NCI-H2107 treated with DMSO at 0.1 percent for 48 hours (cell line): ENCODE results near the gene PLPP1.
"Not testable (repeated sequence)": the region's sequence is repeated elsewhere in the genome, so short reads cannot be mapped to it uniquely, and the experiment has no call there.

ENCODE experiments used
- DNase-seq: peaks from one replicate; lab custom pipeline; 2025; ENCODE audit not compliant: unreplicated experiment; lab: John Stamatoyannopoulos, UW

The PLPP1 gene

DNA sequence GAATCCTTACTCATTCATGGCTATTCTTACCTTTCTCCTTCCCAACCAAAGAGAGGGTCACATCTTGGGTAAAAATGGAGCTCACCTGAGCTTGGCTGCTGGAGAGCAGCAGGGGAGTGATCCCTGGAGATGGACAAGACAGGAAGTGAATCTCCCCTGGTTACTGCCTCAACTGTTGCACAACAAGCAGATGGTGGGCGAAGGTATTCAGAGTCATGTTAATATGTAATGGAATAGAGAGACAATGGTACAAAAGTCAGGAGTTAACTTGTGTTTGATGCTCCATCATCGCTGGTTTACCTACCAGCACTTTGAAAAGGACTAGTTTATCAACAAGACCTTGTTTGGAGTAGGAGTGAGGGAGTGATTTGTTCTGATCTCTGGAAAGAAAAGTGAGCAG is 13.0 kb upstream of the PLPP1 start:
- DNase-seq: no peak

DNA sequence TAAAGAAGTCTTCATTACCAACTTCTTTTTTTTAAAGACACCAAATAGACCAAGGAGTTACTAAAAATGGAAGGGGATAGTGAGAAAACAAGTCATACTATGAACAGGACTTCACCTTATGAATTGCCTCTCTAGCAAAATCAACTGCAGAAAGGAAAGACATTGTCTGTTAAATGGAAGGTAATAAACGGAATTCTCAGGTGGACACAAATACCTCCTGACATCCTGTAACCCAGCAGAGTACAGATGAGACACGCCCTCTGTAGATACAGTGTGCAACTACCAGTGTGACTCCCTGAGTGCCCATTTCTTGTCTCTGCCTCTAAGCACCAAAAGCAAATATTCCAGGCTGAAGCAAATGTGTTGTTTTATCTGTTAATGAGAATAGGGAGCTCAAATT is 12.2 kb upstream of the PLPP1 start:
- no peak for DNase-seq

DNA sequence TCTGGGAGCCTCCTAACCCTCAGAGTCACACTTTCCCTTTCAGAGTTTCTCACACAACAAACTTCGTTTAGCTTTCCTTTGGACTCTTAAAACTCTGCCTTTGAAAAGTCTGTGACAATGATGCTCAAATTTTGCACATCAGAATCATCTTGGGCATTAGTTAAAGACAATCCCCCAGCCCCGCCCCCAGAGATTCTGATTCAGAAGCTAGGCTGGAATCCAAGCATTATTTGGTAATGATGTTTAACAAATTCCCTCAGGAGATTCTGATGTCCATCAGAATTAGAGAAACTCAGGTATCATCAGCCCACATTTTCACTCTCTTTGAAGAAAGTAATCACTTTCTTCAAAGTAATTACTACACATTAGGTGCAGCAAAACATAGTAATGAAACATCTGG is 9.6 kb upstream of the PLPP1 start:
- DNase-seq: no peak

DNA sequence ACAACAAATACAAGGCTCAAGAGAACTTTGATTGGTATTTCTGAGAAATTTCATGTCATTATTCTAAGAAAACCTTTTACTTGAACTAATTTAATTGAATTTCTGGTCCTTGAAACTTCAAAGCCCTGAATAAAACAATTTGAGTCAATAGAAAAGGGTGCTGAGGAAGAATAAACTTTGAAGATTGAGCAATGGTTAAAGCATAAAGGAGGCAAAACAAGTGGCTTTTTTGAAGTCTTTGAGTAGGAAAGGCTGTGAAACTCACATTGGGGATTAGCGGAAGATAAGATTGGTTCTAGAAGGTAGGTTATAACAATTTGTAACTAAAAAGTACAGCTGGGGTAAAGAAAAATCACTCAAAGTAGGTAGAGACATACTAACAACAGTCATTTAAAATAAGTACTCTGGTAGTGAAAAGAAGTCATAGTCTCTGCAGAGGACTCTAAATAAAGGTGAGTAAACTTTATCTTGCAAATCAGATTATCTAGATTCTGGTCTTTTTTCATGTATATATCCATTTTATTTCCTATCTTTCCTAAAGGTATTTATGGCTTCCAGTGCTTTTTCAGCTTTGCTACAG is 6.4 kb upstream of the PLPP1 start:
- no peak for DNase-seq

DNA sequence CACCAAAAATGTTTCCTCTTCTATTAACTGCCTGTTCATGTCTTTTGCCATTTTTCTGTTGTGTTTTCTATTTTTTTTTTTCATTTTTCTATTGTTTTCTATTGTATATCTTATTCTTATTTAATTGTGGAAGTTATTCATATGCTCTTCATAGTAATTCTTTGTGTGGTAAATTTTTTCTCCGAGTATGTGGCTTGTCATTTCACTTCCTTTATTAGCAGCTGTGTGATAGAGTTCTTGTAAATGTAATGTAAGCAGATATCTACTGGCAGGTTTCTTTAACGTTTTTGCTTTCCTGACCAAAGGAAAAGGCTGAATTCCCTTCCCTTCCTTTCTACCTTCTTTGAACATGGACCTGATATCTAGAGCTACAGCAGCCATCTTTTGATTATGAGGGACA is 5.8 kb upstream of the PLPP1 start:
- no peak for DNase-seq

DNA sequence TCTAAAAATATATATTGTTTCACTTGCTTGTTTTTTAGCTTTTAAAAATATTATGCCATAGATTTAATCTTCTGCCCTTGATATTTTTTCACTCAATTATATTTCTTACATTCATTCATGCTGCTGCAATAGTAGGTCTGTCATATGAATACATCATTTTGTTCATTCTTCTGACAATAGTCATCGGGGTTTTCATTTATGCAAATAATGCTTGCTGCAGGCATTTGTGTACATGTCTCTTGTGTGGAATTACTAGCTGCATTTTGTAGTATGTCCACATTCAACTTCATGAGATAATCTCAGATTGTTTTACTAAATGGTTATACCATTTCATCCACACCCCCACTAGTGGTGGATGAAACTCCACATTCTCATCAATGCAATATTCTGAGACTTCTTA is 5.3 kb upstream of the PLPP1 start:
- no peak for DNase-seq

DNA sequence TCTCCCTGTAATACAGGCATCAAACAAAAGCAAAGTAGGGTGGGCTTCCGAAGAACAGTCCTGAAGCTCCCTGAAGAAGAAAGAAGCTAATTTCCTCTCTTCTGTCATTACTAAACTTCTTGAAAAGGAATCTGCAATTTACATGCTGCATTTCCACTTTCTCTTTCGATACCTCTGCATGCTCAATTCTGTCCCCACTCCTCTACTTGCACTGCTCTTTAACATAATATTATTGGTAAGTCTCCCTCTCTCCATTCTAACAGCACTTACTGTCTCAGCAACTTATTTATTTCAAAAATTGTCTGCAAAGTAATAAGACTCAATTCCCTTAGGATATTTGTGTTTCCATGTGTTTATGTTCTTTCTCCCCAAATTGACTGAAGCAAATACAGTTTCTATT is 3.9 kb upstream of the PLPP1 start:
- no peak for DNase-seq

DNA sequence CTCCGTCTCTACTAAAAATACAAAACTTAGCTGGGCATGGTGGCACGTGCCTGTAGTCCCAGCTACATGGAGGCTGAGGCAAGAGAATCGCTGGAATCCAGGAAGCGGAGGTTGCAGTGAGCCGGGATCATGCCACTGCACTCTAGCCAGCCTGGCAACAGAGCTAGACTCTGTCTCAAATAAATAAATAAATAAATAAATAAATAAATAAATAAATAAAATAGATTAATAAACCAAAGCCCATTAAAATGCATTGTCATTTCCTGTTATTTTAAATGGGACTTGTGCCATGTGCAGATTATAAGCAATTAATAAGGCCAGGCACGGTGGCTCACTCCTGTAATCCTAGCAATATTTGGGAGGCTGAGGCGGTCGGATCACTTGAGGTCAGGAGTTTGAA is 2.6 kb upstream of the PLPP1 start:
- DNase-seq: not testable (repeated sequence)

DNA sequence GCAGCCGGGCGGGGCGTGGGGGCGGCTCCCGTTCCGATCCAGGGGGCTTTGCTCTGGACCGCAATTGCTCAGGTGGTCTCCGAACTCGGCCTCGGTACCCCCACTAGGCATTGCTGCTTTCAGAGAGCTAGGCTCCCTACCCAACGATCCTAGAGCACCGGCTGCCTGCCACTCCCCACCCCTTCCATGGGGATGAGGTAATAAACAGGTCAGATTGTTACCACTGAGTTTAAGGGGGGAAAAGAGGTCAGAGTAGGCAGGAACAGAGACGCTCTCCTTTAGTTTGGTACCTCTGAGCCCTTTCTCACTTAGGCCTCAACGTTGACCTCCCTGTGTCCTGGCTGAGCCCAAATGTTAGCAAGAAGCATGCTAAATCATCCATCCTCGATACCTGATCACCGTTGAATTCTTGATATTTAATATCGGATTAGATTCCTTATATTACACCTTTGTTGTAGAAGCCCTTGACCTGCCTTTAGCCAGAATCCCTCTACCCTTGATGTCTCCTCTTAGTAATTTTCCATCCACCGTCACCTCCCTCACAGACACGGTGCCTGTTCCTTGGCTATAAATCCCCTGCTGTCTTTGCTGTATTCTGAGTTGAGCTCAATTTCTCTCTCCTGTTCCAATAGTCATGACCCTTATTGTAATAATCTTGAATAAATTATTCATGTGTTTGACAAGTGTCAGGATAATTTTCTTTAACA is 588 bp upstream of the PLPP1 start:
- DNase-seq: no peak

DNA sequence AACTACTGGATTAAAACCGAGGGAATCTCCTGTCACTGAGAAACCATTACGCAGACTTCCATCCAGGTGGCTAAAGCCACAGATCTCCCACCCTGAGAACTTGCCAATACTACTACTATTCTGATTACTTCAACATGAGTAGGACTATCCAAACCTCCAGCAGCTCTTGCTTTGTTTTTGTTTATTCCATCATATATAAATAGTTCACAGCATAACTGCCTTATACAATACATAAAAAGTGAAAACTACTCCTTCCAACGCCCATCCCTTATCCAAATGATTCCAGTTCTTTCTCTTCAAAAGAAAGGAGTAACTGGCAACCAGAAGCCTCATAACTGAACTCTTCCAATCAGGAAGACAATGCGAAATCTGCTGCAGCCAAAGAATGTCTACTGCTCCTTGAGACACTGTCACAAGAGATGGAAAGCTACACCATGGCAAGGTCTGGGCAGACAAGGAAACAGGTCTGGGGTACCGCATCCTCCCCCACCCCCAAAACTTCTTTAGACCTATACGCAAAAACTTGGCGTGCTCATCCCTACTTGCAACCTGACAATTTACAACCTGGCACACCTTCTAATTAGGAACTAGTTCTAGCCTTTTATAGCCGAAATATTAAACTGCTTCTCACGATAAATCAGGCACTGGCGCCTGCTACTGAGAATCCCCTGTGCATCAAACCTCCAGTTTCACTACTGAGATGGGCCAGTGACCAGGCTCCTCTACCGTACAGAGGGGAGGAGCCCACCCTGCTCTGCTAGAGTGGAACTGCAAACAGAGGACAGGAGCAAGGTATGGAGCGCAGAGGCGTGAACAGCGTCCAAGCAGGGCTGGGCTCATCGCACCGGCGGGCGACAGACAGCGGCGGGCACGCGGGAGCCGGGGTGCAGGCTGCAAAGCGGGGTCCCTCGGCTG is 986 bp downstream of the PLPP1 start:
- no peak for DNase-seq

DNA sequence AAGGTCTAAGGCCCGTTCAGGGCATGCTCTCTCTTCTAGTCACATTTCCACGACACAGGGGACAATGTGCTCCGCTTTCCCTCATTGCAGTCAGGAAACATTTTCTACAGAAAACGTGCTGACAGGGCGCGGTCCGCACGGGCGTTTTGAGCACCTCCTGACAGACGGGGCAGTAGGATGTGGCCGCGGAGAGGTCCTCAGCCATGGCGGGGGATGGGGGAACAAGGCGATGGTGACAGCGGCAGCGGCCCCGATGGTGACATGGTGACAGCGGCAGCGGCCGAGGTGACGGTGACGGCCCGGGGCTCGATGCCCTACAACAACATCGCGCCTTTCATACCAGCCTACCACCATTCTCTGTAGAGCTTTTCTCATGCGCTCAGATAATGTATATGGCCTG is 4.1 kb downstream of the PLPP1 start:
- no peak for DNase-seq

DNA sequence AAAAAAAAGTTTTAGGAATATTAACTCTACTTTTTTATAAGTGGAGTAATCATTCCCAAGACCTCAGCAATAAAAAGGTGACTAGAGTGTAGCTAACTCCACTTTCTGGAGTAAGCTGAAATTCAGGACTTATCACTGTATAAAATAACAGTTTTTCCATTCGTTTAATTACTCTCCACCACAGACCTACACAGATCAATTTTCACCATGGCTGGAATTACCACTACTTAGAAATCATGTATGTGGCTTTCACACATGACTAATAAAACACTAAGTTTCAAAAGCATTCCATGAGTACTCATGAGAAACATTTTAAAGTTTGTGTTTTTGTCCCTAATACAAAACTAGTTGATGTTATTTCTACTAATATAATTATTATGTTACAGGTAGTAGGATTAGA is 9.9 kb downstream of the PLPP1 start:
- no peak for DNase-seq

DNA sequence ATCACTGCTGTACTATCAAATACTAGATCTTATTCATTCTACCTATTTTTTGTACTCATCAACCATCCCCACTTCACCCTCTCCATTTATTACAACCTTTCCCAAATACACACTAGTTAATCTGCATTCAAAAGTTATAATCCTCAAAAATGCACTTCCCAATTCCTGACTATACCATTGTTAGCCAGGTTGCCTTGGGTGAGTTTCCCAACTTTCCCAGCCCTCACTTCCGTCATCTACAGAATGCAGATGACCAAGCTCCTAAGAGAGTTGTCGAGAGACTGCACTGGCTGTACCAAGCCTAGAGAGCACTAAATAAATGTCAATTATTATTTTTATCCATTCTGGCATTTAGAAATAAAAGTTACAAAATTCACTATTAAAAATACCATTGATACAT is 11.5 kb downstream of the PLPP1 start:
- DNase-seq: no peak

DNA sequence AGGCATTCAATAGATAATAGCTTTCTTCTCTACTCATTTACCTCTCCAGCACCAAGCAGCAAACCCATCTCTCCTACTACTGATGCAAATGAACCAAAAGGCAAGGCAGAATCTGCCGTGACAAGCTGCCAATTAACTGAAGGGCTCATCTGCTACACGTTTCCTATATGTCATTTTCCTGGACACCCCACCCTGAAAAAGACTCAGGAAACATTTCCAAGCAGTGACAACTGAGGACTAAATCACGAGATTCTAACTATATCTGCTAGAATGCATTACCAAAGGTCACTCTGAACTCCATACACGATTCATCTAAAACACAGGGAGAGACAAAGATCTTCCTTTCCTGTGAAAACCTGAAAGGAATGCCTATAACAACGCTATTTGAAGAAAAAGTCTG is 12.9 kb downstream of the PLPP1 start:
- no peak for DNase-seq

DNA sequence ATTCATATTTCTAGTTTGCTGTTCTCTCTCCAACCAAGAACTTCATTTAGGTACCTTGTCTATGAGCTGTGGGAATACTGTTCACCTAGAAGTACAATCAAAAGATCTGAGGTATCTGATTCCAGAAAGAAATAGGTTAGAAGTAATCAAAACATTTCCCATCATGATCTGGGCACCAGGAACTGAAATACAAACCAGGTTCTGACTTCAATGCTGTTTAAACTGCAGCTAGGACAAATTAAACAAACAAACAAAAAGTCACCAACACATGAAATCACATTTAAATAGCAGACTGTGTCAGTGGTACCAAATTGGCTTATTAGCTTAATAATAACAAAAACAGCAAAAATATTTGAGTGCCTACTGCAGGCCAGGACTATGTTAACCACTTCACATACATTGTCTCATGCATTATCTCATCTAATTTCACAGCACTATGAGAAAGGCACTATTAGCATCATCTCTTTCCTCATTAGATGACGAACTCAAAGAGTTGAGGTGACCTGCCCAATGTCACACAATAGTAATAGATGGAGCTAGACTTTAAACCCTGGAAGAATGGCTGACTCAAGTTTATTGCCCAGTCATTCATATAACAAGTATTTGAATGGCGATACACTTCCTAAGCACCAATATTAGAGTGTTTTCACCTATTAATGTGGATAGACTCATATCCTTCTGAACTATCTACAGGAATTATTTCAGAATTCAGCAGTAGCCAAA is 14.5 kb downstream of the PLPP1 start:
- no peak for DNase-seq

DNA sequence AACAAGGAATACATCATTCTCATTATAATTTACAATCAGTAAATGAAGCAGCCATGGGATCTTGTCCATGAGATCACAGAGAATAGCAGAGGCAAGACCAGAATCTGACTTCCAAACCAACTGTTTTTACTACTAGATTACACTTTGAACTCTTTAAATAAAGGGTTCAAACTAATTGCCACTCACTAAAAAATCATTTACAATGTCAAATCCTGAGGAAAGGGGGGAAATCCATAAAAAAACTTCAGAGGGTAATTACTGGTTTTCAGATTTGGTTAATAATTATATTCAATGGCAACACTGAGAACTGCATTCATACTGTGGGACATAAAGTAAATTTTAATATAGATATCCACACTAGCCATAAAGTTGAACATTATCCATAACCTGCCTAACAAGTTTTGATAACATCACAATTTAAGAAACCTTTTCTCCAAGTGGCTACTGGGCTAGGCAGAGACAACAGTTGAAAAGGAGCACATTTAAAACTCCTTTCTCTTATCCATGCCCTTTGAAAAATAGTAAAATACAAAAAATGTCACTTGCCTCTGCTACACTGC is 15.9 kb downstream of the PLPP1 start:
- DNase-seq: no peak

DNA sequence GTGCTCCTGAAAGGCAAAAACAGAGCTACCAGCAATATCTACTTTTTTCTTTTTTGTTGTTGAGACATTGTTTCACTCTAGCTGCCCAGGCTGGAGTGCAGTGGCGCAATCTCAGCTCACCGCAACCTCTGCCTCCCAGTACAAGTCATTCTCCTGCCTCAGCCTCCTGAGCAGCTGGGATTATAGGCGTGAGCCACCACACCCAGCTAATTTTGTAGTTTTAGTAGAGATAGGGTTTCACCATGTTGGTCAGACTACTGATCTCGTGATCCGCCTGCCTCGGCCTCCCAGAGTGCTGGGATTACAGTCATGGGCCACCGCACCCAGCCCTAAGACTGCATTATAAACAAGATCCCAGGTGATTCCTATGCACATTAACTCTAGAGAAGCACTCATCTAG is 17.0 kb downstream of the PLPP1 start:
- DNase-seq: no peak

DNA sequence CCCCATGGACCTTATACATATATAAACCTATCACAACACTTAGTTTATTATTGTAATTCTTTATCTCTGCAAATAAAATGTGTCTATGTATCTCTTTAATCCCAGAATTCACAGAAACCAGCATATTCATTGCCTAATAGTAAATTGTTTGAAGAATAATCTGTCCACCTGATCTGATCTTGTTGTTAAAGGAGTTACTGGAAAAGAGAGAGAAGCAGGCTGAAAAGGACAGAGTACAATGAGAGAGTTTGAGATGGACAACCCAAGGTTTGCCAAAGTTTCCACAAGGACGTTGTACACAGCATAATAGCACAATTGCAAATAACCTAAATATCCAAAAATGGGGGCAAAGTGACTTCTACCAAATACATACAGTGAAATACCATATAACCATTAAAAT is 23.8 kb downstream of the PLPP1 start:
- no peak for DNase-seq

DNA sequence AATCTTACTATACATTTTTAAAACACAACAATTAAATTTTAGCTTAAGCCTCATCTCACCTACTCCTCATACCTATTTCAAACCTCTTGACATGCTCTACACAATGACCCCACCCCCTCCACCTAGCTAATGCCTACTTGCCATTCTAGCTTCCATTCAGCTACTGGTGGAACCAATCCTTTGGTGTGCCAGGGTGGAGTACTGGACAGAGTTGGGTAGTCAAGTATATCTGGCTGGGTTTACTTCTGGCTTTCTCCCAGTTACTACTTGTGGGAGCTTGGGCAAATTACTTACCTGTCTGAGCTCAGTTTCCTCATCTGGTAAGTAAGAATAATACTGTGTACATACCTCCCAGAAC is 24.3 kb downstream of the PLPP1 start:
- DNase-seq: no peak

DNA sequence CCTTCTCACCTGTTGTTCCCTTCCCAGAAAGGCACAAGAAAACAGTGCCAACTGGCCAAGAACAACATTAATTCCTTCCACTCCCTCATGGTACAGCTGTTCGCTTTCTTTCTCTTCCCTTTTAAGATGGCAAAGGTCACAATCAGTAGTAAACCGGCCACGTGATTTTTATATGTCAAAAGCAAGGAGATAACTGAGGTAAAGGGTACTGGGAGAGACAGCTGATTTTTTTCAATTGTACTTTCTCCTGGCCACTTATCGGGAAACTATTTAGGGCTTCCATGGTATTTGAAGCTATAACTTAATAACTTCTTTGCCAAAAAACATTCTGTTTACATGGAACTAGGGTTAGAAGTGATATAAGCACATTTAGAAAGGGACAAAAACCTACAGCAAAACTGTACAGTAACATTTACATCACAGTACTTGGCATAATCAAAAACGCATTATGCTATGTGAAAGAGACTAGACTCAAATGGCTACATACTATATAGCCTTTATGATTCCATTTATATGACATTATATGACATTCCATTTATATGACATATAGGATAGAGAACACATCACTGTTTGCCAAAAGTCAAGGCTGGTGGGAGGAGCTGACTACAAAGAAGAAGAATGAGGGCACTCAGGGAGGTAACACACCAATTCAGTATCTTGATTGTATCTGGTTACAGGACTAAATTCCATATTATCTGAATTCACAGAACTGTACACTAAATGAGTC is 24.8 kb downstream of the PLPP1 start:
- DNase-seq: no peak

DNA sequence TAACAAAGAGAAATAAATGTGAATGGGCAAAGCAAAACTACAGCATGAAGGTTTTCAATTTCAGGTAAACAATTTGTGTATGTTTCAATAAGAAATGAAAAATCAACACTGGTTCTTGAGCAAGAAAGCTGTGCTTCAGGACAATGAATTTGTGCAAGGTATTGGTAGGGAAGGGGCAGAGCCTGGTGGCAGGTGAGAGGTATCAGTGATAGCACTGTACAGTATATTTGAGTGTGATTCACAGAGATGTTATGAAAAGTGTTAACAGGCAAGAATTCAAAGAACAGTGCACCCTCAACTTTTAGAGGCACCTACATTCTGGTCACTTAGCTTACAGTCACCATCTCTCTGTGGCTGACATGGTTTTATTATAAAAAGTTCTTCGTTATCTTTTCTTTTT is 25.7 kb downstream of the PLPP1 start:
- no peak for DNase-seq
